Thymus (tissue), 14 donors: Measurements from ENCODE around the gene SLC6A18. TPM values are rescaled to one million over a fixed set of nuclear protein-coding genes. Genes with fewer than 3 reads are reported as not detected.

ENCODE experiments used
- DNase-seq, 9 donors: peaks; one replicate each; pipeline ENCODE4 v3.0.0-alpha.2; 2013; ENCODE audit warnings: low spot score in 9 of 9, low read depth in 6 of 9, missing footprints in 1 of 9
- H3K27ac ChIP-seq, 2 donors: one replicate each; pipeline ENCODE4 v1.5.1; 2013; ENCODE audit warnings: control low read depth in 1 of 2, low read depth in 1 of 2, low read length in 1 of 2, mild to moderate bottlenecking in 1 of 2, moderate library complexity in 1 of 2
- H3K27me3 ChIP-seq, 2 donors: one replicate each; pipeline ENCODE4 v1.5.1; 2013; ENCODE audit warnings: low read length in 1 of 2; ENCODE audit not compliant: control insufficient read depth in 2 of 2, insufficient read depth in 1 of 2
- H3K36me3 ChIP-seq, 2 donors: one replicate each; pipeline ENCODE4 v1.5.1; 2013; ENCODE audit warnings: low read length in 1 of 2, mild to moderate bottlenecking in 1 of 2, moderate library complexity in 1 of 2; ENCODE audit not compliant: control insufficient read depth in 2 of 2, insufficient read depth in 2 of 2
- H3K4me1 ChIP-seq, 2 donors: one replicate each; pipeline ENCODE4 v1.5.1; 2013; ENCODE audit warnings: low read length in 2 of 2; ENCODE audit not compliant: control insufficient read depth in 2 of 2, insufficient read depth in 2 of 2
- H3K4me3 ChIP-seq, 2 donors: one replicate each; pipeline ENCODE4 v1.5.1; 2013; ENCODE audit warnings: low read length in 2 of 2, control low read depth in 1 of 2, mild to moderate bottlenecking in 1 of 2
- H3K9me3 ChIP-seq, 2 donors: one replicate each; pipeline ENCODE4 v1.5.1; 2013; ENCODE audit warnings: low read length in 1 of 2, mild to moderate bottlenecking in 1 of 2; ENCODE audit not compliant: control insufficient read depth in 2 of 2, insufficient read depth in 1 of 2
- WGBS: extraction: QIAGEN DNeasy Blood & Tissue Kit; methylation state at CpG from one replicate; pipeline ENCODE4 v1.1.7; 2013; 5-methylcytosine and 5-hydroxymethylcytosine counted together
- long read RNA-seq, 10 donors: transcript quantifications; one replicate each; lab custom pipeline, GENCODE V29; 2026
- polyA plus RNA-seq: library from polyadenylated mRNA; stranded (reverse); fragments of 200-250 nt; gene quantifications from one replicate; pipeline ENCODE4 v1.2.3, GENCODE V29; 2013
- total RNA-seq: library from RNA; stranded (reverse); fragments of 120-200 nt; gene quantifications from one replicate; pipeline ENCODE4 v1.2.4, GENCODE V29; 2013
- donor health status: healthy.

Gene SLC6A18
- total RNA-seq (not detected), polyA plus RNA-seq (0.05 TPM)
- long read RNA-seq, donor 1 = 0 reads
- long read RNA-seq, donor 2 = 0 reads
- long read RNA-seq, donor 3 = 0 reads
- long read RNA-seq, donor 4 = 0 reads
- long read RNA-seq, donor 5 = 0 reads
- long read RNA-seq, donor 6 = 0 reads
- long read RNA-seq, donor 7 = 0 reads
- long read RNA-seq, donor 8 = 0 reads
- long read RNA-seq, donor 9 = 0 reads
- long read RNA-seq, donor 10 = 0 reads

GRCh38 chr5:1225081-1225480, at the start of gene SLC6A18:
SLC6A18 (plus strand) TSS chr5:1225381; CDS start chr5:1225478, 97 bp downstream.
- Histone ChIP-seq H3K9me3 (peaks cover 0 to 5% of the 10 kb centered on the region in 2 donors), H3K4me1 (peaks cover 24 to 26% of the 10 kb centered on the region in 2 donors), H3K4me3 (no peak within 1 kb of the TSS), H3K27ac (no peak within 1 kb of the TSS), H3K36me3 (no peaks in the 10 kb centered on the region), H3K27me3 (peaks cover 0 to 33% of the 10 kb centered on the region in 2 donors)
- DNase-seq = no peak
- WGBS = 85% methylated on average over 11 of the region's 11 CpGs

GRCh38 chr5:1175801-1176472, 49.2 kb upstream of the SLC6A18 start:
- Histone ChIP-seq H3K27ac (no peak overlapping the region), H3K9me3 (peaks cover 0 to 10% of the 10 kb centered on the region in 2 donors), H3K4me1 (peaks cover 4 to 8% of the 10 kb centered on the region in 2 donors), H3K36me3 (no peaks in the 10 kb centered on the region), H3K27me3 (no peaks in the 10 kb centered on the region), H3K4me3 (no peak overlapping the region)
- WGBS = 95% methylated on average over 26 of the region's 26 CpGs
- DNase-seq = no peak

GRCh38 chr5:1176473-1177391, 48.4 kb upstream of the SLC6A18 start:
- Histone ChIP-seq H3K27ac (no peak overlapping the region), H3K27me3 (no peaks in the 10 kb centered on the region), H3K4me1 (peaks cover 4 to 8% of the 10 kb centered on the region in 2 donors), H3K4me3 (no peak overlapping the region), H3K36me3 (no peaks in the 10 kb centered on the region), H3K9me3 (peaks cover 0 to 10% of the 10 kb centered on the region in 2 donors)
- WGBS = 92% methylated on average over 42 of the region's 42 CpGs
- no peak for DNase-seq

- DNase-seq = no peak
- no peaks in the 10 kb centered on the region for H3K36me3 ChIP-seq
- no peak overlapping the region for H3K27ac ChIP-seq
- WGBS = 91% methylated on average over 30 of the region's 30 CpGs
- H3K27me3 ChIP-seq = no peaks in the 10 kb centered on the region
- peaks cover 0 to 4% of the 10 kb centered on the region in 2 donors for H3K4me1 ChIP-seq
- H3K4me3 ChIP-seq = no peak overlapping the region
- peaks cover 0 to 10% of the 10 kb centered on the region in 2 donors for H3K9me3 ChIP-seq
Observed at GRCh38 chr5:1177826-1178528, 47.2 kb upstream of the SLC6A18 start.

GRCh38 chr5:1178529-1179382, 46.4 kb upstream of the SLC6A18 start:
- H3K9me3 ChIP-seq = peaks cover 0 to 10% of the 10 kb centered on the region in 2 donors
- WGBS = 88% methylated on average over 34 of the region's 34 CpGs
- H3K4me1 ChIP-seq = peaks cover 0 to 3% of the 10 kb centered on the region in 2 donors
- H3K36me3 ChIP-seq = no peaks in the 10 kb centered on the region
- DNase-seq = no peak
- no peak overlapping the region for H3K4me3 ChIP-seq
- no peak overlapping the region for H3K27ac ChIP-seq
- peaks cover 0 to 3% of the 10 kb centered on the region in 2 donors for H3K27me3 ChIP-seq

GRCh38 chr5:1179383-1179715, 45.8 kb upstream of the SLC6A18 start:
- no peak for DNase-seq
- H3K9me3 ChIP-seq = peaks cover 0 to 9% of the 10 kb centered on the region in 2 donors
- no peak overlapping the region for H3K4me3 ChIP-seq
- no peaks in the 10 kb centered on the region for H3K36me3 ChIP-seq
- H3K27me3 ChIP-seq = peaks cover 0 to 3% of the 10 kb centered on the region in 2 donors
- WGBS = 86% methylated on average over 9 of the region's 9 CpGs
- peaks cover 0 to 3% of the 10 kb centered on the region in 2 donors for H3K4me1 ChIP-seq
- no peak overlapping the region for H3K27ac ChIP-seq

GRCh38 chr5:1180096-1180495, 45.1 kb upstream of the SLC6A18 start:
- Histone ChIP-seq H3K4me1 (no peaks in the 10 kb centered on the region), H3K27ac (no peak overlapping the region), H3K4me3 (no peak overlapping the region), H3K36me3 (no peaks in the 10 kb centered on the region), H3K27me3 (peaks cover 0 to 3% of the 10 kb centered on the region in 2 donors), H3K9me3 (peaks cover 0 to 2% of the 10 kb centered on the region in 2 donors)
- 99% methylated on average over 20 of the region's 20 CpGs for WGBS
- DNase-seq = no peak

- Histone ChIP-seq H3K36me3 (no peaks in the 10 kb centered on the region), H3K4me1 (no peaks in the 10 kb centered on the region), H3K4me3 (no peak overlapping the region), H3K27ac (no peak overlapping the region), H3K27me3 (peaks cover 0 to 3% of the 10 kb centered on the region in 2 donors), H3K9me3 (no peaks in the 10 kb centered on the region)
- 93% methylated on average over 20 of the region's 20 CpGs for WGBS
- no peak for DNase-seq
Observed at GRCh38 chr5:1180841-1181271, 44.3 kb upstream of the SLC6A18 start.
